ENCODE measurements around the gene IGFBP4.
A peak's percentile ranks its signal among the peaks of the same experiment; 100 is the strongest.

IGFBP4 gene

DNA sequence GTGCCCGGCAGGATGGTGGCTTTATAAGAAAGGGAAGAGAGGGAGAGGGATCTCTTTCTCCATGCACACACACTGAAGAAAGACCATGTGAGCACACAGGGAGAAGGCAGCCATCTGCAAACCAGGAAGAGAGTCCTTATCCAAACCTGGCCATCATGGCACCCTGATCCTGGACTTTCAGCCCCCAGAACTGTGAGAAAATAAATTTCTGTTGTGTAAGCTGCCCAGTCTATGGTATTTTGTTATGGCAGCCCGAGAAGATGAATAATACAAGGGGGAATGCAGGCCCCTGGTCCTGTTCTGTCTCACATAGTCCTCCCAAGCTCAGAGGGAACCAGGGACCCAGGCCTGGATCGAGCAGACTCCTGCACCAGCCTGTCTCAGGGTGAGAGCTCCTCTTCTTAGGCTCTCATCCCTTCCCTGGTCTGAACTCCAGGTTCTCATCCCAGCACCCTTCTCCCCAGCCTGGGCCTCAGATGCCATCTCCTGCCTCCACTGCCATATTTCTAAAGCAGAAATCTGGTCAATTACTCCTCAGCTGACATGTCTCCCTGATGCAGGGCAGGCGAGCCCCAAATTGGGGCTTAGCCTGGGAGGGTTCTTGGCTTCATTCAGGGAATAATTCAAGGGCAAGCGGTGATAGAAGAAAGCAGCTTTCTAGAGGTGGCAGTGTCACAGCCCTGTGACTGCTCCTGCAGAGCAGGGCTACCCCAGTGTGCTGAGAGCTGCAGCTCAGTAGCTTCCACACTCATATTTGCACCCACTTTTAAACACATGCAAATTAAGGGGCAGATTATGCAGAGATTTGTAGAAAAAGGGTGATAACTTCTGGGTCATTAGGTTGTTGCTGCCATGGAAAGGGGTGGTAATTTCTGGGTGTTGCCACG, 28.8 kb downstream of the IGFBP4 start:
- DNase-seq (ENCODE audit: low spot score) = peak; percentile 31

DNA sequence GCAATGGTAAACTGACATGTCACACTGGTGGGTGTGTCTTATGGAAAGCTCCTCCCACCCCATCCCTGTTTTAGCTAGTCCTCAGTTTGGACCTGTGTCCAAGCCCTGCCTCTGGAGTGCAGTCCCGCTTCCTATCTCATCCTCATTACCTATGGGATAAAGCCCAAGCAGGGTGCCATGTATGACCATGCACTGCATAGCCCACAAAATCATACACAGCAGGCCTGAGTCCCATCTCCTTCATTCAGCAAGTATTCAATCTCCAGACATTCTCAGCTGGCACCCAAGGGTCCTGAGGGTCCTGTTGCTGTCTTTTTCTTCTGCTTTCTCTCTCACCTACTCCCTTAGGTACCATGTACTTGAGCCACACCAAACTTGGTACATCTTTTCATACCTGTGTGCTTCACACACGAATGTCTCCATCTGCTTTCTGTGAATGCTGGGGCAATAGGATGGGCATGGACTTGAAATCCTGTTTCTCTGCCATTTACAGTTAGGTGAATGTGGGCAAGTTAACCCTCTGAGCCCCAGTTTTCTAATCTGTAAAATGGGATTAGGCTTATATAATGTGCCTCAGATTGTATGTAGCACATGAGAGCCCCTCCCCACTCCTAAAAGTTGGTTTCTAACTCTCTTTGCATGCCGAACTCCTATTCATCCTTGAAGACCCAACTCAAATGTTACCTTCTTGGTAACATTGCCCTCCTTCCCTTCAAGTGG, 29.6 kb downstream of the IGFBP4 start:
- DNase-seq (ENCODE audit: low spot score) = no peak

DNA sequence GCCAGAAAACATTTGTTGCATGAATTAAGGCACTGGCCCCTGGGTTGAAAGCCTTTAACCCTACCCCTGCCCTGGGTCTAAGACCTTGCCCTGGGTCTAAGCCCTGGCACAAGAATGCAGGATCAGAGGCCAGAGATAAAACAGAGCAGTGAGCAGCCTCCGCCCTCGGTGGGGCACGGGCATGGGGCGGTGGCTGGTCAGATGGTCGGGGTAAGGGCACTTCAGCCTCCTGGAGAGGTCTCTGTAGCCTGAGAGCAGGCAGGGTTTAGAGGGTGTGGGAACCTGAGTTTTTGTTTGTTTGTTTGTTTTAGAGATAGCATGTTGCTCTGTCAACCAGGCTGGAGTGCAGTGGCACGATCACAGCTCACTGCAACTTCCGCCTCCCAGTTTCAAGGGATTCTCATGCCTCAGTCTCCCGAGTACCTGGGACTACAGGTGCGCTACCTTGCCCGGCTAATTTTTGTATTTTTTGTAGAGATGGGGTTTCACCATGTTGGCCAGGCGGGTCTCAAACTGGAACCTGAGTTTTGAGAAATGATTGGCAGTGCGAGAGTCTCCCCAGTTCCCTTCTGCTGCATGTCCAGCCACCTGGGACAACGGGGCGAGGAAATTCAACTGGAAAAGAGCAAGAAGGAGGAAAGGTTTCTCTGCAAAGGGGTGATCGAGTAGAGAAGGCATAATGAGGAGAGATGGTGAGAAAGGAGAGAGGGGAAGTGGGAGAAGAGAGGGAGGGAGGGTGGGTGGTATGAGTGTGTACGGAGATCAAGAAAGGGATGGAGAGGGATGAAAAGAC, 30.5 kb downstream of the IGFBP4 start:
- no peak for DNase-seq (ENCODE audit: low spot score)

DNA sequence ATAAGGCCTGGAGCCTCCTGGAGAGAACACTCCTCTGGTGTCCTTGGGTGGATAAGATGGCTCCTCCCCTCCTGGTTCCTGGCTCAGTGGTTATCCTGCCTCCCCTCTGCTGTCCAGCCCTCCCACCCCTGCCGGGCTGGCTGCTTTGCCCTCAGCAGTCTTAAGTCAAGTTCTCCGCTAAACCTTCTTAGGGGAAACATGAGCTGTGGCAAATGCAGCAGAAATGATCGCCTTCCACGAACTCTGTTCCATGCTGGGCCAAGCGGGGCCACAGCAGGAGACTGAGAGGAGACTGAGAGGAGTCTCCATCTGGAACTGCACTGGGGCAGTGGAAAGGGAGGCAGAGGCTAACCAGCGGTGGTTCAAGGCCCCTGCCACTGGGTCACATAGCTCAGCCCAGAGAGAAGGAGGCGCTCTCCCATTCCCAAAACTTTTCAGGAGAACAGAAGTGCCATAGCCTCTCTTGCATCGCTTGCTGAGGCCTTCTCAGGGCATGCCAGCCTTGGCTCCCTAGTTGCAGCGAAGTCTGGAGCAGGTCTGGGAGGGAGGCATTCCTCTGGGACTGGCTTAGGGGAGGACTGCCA, 31.3 kb downstream of the IGFBP4 start:
- DNase-seq (ENCODE audit: low spot score) = no peak

DNA sequence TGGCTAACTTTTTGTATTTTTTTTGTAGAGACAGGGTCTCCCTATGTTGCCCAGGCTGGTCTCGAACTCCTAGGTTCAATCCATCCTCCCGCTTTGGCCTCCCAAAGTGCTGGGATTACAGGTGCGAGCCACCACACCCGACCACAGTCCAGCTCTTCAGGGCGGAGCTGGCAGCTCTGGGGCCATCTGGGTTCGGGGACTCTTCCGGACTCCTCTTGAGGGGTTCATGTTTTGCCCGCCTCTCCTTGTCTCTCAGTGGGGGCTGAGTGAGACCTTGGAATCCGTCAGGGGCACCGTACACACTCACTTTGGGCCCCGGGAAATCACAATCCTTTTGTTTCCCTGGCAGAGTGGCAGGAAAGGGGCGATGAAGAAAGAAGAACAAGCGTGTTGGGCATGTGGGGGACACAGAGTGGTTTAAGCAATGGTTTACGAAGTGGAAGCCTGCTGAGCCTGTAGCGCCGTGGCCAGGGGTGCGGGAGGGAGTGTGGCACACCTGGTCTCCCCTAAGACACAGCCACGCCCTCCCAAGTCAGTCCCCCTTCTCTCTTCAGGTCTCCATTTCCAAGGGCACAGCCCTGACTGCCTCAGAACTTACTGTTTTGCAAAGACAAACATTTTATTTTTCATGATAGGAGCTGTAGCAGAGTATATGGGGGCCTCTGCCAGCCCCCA, 32.1 kb downstream of the IGFBP4 start:
- no peak for DNase-seq (ENCODE audit: low spot score)

DNA sequence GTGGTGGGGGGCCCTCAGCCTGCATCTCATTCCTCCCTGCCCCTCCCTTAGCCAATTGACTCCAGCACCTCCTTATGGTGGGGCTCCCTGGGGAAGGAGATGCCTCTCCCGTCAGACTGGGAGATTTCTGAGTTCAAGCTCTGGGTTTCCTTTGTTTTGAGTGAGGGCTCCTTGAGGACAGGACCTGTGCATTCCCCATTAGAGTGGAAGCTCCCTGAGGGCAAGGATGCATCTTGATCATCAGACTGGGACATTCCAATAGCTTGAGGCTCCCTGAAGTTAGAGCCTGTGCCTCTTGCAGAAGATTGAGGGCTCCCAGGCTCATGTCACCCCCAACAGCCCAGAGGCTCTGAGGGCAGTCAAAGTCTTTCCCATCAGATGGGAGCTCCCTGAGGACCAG, 34.5 kb downstream of the IGFBP4 start:
- DNase-seq (ENCODE audit: low spot score) = no peak

DNA sequence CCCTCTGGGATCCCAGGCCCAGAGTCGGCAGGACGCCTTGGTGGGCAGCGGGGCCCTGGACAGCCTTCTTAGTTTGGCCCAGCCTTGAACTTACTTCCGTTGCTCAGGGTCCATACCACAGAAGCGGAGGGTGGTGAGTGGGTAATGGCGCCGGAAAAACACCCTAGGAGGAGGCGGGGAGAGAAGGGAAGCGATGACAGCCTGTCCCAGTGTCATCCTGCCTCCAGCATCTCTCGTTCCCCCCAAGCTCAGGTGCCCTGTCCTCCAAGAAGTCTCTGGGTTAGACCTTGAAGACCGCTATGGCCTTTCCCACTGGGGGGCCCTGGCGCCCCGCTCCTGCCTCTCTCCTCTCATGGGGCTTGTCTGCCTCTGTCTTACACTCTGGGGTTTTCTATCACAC, 35.2 kb downstream of the IGFBP4 start:
- DNase-seq (ENCODE audit: low spot score) = no peak

DNA sequence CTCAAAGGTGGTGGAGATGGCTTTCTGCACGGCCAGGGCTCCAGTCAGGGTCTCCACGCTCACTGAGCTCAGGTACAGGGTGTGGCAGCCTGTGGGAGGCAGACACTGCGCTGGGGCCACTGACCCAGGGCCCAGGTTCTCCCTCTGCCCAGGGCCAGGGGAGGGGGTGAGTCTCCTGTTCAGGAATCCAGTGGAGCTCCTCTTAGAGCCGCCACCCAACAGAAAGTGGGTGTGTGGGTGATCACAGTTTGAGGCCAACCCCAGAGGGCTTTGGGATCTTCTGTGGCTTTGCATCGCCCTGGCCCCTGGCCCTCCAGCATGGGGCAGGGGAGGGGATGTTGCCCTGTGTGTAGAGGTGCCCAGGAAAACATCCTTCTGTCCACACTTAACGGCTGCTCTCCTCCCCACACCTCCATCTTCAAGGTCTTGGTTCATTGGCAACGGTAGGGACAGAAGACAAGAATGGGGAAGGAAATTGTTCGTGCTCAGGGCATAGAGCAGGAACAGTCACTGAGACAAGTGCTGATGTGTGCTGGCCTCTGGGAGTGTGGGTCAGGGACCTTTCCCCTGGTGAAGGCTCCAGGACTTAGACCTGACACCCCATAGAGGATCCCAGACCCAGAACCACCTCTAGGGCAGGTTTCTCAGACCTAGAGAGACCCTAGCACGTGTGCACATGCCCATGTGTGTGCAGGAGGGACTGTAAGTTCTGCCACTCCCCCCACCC, 36.7 kb downstream of the IGFBP4 start:
- DNase-seq (ENCODE audit: low spot score) = no peak

DNA sequence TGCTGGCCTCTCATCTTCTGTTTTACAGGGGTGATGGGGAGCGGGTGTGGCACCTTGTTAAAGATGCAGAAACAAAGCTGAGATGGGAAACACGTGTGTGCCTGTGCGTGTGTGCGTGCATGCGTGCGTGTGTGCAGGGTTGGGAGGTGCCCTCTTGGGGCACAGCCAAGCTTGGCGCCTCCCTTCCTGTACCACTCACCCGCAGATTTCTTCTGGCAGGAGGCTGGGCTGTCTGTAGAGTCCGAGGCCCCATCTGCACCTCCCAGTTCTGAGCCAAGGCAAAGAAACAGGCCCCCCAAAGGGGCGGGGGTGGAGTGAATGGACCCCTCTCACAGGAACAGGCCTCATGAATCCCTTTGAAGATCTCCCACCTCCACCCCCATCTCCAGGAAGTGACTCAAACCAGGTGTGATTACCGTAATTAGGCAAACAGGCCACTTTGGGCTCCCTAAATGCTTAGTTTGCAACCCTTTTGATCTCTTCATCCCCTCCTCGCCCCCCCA, 37.3 kb downstream of the IGFBP4 start:
- DNase-seq (ENCODE audit: low spot score) = peak; percentile 27

DNA sequence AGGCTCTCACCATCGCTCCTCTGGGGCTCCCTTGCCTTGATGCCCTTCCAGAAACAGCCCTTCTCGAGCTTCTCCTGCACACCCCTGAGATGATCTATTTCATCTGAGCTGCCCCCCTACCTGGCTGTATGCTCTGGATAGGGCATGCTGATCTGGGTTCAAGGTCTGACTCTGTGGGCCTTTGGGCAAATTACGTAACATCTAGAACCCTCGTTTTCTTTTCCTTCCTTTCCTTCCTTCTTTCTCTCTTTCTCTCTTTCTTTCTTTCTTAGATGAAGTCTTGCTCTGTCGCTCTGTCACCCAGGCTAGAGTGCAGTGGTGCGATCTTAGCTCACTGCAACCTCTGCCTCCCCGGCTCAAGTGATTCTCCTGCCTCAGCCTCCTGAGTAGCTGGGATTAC, 37.9 kb downstream of the IGFBP4 start:
- DNase-seq (ENCODE audit: low spot score) = no peak

DNA sequence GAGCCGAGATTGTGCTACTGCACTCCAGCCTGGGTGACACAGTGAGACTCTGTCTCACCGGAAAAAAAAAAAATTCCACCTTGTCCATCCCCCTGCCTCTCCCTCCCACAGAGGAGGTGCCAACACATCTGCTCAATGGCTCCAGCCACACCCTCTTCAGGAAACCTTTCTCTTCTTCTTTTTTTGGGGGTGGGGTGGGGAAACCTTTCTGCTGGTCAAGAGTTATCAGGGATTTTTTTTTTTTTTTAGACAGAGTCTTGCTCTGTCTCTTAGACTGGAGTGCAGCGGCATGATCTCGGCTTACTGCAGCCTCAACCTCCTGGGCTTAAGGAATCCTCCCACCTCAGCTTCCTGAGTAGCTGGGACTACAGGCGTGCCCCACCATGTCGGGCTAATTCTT, 39.5 kb downstream of the IGFBP4 start:
- DNase-seq (ENCODE audit: low spot score) = no peak

DNA sequence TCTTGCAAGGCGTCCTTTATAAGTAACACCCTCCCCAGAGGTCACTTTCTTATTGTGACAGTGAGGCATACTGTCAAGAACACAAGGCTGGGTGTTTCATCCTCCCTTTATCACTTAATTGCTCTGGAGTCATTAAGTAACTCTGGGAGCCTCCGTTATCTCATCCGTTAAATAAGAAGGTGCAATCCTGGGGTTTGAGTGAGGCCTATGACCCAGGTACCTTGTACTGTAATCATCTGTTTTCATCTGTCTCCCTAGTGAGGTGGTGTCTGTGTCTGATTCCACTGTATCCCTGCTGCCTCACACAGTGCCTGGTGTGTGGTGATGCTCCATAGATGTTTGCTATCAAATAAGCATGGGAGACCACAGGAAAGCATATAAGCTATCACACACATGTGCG, 40.4 kb downstream of the IGFBP4 start:
- DNase-seq (ENCODE audit: low spot score) = no peak

DNA sequence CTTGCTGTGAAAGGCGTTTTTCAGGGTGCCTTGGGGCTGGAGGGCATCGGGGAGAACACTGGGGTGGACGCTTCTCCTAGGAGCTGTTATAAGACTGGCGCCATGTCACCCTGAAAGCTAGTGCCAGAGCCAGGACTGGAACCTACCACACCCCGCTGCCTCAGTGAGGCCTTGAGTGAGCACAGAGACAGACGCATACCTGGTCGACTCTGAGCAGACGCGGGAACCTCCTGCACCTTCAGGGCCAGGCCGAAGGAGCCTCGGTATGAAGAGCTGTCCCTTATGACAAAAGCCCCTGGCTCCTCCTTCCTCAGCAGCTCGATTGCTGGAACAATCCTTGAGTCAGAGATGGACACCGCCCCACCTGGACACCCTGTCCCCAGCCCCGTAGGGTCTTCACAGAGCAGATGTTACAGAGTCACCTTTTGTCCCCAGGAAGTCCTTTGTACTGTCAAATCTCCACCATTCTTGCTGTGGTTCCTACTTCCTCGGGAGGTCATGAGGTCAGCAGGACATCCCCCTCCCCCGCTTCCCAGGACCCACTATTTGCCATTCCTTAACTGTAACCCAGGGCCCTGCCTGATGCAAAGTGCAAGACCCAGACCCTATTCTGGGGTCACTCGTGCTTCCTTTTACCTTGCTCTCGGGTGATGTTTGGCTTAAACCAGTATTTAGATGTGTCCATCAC, 41.2 kb downstream of the IGFBP4 start:
- no peak for DNase-seq (ENCODE audit: low spot score)

DNA sequence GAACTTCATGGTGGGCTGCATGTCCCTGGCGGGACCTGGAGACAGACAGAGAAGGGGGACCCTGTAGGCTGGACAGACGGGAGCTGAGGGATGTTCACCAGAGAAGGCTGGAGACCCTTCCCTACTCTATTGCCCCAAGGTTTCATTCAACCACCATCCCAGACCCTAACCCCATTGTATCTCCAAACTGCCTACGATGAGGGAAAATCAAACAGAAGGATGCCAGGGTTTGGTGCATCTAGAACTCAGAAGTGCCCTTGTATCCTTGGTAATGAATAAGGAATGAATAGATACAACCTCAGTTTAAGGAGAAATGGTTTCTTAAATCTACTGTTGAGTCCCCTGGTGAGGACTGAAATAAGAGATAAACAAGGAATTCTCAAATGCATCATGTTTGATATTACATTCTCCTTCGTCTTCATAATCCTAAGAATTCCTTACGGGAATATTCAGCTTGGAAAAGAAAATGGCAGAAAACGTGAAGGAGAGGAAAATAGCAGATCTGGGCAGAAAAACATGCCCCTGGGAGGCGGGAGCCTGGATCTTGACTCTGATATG, 41.8 kb downstream of the IGFBP4 start:
- no peak for DNase-seq (ENCODE audit: low spot score)

DNA sequence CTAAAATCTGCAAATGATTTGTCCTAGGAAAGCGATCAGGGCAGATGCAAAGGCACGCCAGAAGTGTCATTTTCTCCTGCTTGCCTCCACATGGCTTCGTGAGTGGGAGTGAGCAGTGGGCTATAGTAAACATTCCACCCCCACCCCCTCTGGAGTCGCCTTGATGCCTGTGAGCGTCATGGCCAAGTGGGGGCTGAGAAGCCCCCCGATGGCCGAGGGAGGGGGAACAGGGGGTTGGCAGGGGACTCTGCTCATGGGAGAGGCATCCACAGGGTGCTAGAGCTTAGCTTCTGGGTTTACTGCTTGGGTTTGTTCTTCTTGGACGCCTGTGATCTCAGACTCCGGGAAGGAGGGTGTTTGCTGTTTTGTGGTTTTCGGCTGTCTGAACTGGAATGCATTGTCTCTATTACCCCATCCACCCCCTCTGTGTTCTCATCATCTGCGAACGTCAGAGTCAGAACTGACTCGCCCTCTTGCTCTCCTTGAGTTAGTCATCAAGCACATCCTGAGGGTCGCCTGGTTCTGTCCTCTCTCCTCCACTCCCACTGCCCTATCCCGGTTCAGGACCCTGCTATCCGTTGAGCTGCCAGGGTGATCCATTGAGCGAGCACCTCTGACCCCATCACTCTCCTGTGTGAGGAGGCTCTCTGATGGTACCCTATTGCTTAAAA, 42.7 kb downstream of the IGFBP4 start:
- DNase-seq (ENCODE audit: low spot score) = no peak

DNA sequence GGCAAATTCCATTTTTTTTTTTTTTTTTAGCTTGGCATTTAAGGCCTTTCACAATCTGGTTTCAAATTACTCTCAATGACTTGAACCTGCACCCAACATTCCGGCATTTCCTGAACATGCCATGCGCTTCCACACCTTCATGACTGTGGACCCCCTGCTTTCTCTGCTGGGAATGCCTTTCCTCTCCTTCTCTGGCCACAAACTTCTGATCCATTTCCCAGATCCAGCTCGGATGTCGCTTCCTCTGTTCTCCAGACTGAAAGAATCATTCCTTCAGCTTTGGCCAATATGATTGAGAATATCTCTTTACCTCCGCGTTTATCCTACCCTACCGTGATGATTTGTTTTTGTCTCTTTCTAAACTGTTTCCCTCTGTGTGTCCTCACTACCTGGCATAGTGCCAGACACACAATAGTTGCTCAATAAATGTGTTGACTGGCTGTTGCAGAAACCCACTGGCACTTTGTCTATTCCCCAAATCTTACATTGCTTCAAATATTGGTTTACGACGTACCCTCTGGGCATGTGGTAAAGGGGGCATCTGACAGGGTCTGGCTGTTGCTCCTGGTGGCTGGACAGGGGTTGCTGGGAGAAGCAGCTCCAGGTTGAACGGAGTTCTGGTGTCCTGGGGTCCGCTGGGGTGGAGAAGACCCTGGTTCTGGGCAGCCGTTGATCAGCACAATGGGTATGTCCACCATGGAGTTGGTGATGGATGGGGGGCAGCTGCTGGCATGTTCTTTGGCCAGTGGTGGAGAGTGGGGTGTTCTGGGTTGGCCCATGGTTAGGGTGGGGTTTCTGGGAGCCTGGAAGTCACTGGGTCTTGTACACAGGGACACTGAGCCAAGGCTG, 43.5 kb downstream of the IGFBP4 start:
- DNase-seq (ENCODE audit: low spot score) = no peak

DNA sequence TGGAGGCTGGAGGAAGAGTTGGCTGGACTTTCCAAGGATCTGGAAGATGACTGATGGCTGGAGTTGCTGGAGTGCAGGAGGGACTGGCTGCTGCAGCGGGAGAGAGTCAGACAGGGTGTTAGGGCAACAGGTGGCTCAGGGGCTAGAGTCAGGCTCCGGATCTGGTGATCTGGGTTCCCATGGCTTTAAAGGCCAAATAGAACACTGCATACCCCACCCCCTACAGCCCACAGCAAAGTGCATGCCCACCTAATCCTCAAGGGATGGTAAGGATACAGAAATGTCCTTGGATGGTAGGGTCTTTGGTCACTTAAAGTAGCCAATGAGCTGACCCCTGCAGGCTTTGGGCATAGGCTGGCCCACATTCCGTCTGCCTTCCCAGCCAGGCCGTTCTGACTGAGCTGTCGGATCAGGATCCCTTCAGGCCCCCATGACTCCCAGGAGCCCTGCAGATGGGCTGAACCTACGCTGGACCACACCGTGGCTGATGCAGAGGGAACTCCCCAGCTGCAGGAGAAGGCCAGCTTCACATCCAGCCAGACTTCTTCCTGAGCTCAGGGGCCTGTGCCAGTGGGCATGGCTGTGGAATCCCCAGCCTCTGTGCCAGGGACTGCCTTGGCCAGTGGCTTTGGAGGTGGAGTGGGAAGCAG, 44.2 kb downstream of the IGFBP4 start:
- no peak for DNase-seq (ENCODE audit: low spot score)

DNA sequence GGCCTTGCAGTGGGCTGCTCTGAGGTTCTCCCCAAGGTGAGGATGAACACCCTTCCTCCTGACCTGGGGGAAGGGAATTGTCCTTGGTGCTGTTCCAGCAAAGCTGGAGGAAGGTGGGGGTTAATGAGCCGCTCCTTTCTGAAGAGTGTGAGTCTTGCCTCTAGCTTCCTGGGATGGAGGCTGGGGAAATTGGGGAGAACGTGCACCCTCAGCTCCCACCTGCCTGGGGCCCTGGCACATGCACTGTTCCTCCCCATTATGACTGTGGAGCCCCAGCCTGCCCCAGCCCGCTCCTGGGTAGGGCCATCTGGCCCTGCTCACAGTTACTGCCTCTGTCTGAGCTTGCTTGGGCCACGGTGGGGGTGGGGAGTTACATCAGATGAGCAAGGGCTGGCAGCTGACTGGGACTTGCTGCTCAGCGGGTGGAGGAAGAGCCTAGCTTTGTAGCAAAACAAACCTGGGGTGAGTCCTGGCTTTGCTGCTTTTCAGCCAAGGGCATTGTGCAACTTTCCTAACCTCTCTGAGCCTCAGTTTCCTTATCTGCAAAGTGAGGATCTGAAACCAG, 47.1 kb downstream of the IGFBP4 start:
- no peak for DNase-seq (ENCODE audit: low spot score)

Measured in hematopoietic multipotent progenitor cell treated with erythropoietin and hydrocortisone succinate and interleukin-3 and kit ligand, for 15 days (in vitro differentiated cells).